IMR-90 (cell line): ENCODE results near the gene ACACA. TPM values are rescaled to one million over a fixed set of nuclear protein-coding genes. Genes with fewer than 3 reads are reported as not detected.
A peak's percentile ranks its signal among the peaks of the same experiment; 100 is the strongest.

Experiments used
- ATAC-seq: fragments of 200-7000 bp; cut with Tn5 transposase; 2 replicates; pipeline ENCODE4 v1.9.1; 2020; ENCODE audit warnings: low read depth, mild to moderate bottlenecking, moderate library complexity
- BruUV-seq: library from RNA; stranded (reverse); fragments of 400-500 nt; replicated peaks from 2 replicates; lab custom pipeline; 2021; lab: Mats Ljungman, UMichigan
- CTCF ChIA-PET: fragments of 300-600 bp; formaldehyde crosslinking; extraction: SDS; loops from one replicate; lab custom pipeline; 2021; ENCODE audit warnings: antibody characterized with exemption; lab: Yijun Ruan, JAX
- POLR2A ChIA-PET: fragments of 300-600 bp; sonication (Branson Sonifier 250); formaldehyde crosslinking; loops from one replicate; lab custom pipeline; 2022; ENCODE audit warnings: antibody characterized with exemption; ENCODE audit not compliant: unreplicated experiment; lab: Charles Lee
- DNase-seq: peaks from one replicate; pipeline ENCODE4 v3.0.0; 2013
- H2AFZ ChIP-seq: replicated peaks from 2 replicates; pipeline ENCODE3; 2013; ENCODE audit warnings: low read length, mild to moderate bottlenecking; ENCODE audit not compliant: poor library complexity
- H2AK5ac ChIP-seq: 2 replicates; pipeline ENCODE4 v1.6.1; 2013; ENCODE audit warnings: low read depth, low read length, inconsistent platforms
- H2AK9ac ChIP-seq: replicated peaks from 2 replicates; pipeline ENCODE3; 2013; ENCODE audit warnings: mild to moderate bottlenecking, low read depth, low read length, moderate library complexity; ENCODE audit not compliant: poor library complexity
- H2BK120ac ChIP-seq: 2 replicates; pipeline ENCODE4 v1.6.1; 2013; ENCODE audit warnings: low read depth, low read length, inconsistent platforms
- H2BK15ac ChIP-seq: 3 replicates; pipeline ENCODE4 v1.6.1; 2013; ENCODE audit warnings: low read depth, low read length, inconsistent platforms
- H2BK20ac ChIP-seq: 2 replicates; pipeline ENCODE4 v1.6.1; 2013; ENCODE audit warnings: low read depth, mild to moderate bottlenecking, inconsistent platforms, low read length, moderate library complexity
- H2BK5ac ChIP-seq: 2 replicates; pipeline ENCODE4 v1.6.1; 2013; ENCODE audit warnings: mild to moderate bottlenecking, low read depth, low read length, inconsistent platforms; ENCODE audit not compliant: poor library complexity, severe bottlenecking
- H3K14ac ChIP-seq: replicated peaks from 2 replicates; pipeline ENCODE4 v1.6.1; 2013; ENCODE audit warnings: low read depth, low read length, inconsistent platforms
- H3K18ac ChIP-seq: 2 replicates; pipeline ENCODE4 v1.6.1; 2013; ENCODE audit warnings: low read depth, low read length, control low read depth
- H3K23ac ChIP-seq: 2 replicates; pipeline ENCODE4 v1.6.1; 2013; ENCODE audit warnings: low read depth, low read length, inconsistent platforms
- H3K27ac ChIP-seq: 2 replicates; pipeline ENCODE4 v1.5.1; 2013; ENCODE audit warnings: mild to moderate bottlenecking, control low read depth, low read length; ENCODE audit not compliant: insufficient read depth
- H3K27me3 ChIP-seq: 2 replicates; pipeline ENCODE4 v1.6.1; 2013; ENCODE audit warnings: low read length; ENCODE audit not compliant: control insufficient read depth, insufficient read depth
- H3K36me3 ChIP-seq: 2 replicates; pipeline ENCODE4 v1.6.1; 2013; ENCODE audit warnings: low read length, mixed read lengths; ENCODE audit not compliant: control insufficient read depth, insufficient read depth
- H3K4ac ChIP-seq: 2 replicates; pipeline ENCODE4 v1.6.1; 2013; ENCODE audit warnings: low read depth, low read length, inconsistent platforms
- H3K4me1 ChIP-seq: 2 replicates; pipeline ENCODE4 v1.6.1; 2013; ENCODE audit warnings: low read length, mixed read lengths; ENCODE audit not compliant: control insufficient read depth, insufficient read depth
- H3K4me2 ChIP-seq: 2 replicates; pipeline ENCODE4 v1.6.1; 2013; ENCODE audit warnings: low read depth, mild to moderate bottlenecking, control low read depth, low read length, moderate library complexity
- H3K4me3 ChIP-seq: 2 replicates; pipeline ENCODE4 v1.5.1; 2013; ENCODE audit warnings: low read depth, mild to moderate bottlenecking, control low read depth, low read length, moderate library complexity; ENCODE audit not compliant: insufficient read depth
- H3K56ac ChIP-seq: 2 replicates; pipeline ENCODE4 v1.6.1; 2013; ENCODE audit warnings: low read length, inconsistent platforms; ENCODE audit not compliant: insufficient read depth; ENCODE audit errors: extremely low read depth
- H3K79me1 ChIP-seq, 2 experiments: 2 replicates each; pipeline ENCODE4 v1.6.1; 2013; ENCODE audit warnings: low read length in 2 of 2, inconsistent platforms in 1 of 2, low read depth in 1 of 2
- H3K9ac ChIP-seq: 2 replicates; pipeline ENCODE4 v1.6.1; 2013; ENCODE audit warnings: low read depth, low read length, control low read depth
- H3K9me1 ChIP-seq: 2 replicates; pipeline ENCODE4 v1.6.1; 2013; ENCODE audit warnings: low read length, inconsistent platforms; ENCODE audit not compliant: insufficient read depth
- H3K9me3 ChIP-seq: 2 replicates; pipeline ENCODE4 v1.6.1; 2013; ENCODE audit warnings: low read length; ENCODE audit not compliant: control insufficient read depth, insufficient read depth
- H4K20me1 ChIP-seq: 2 replicates; pipeline ENCODE4 v1.6.1; 2013; ENCODE audit warnings: low read length, inconsistent platforms; ENCODE audit not compliant: insufficient read depth
- H4K5ac ChIP-seq: 2 replicates; pipeline ENCODE4 v1.6.1; 2013; ENCODE audit warnings: mild to moderate bottlenecking, low read depth, low read length, control low read depth
- H4K8ac ChIP-seq, 2 experiments: 2 replicates each; pipeline ENCODE4 v1.6.1; 2013; ENCODE audit warnings: low read depth in 2 of 2, low read length in 2 of 2, control low read depth in 1 of 2, inconsistent platforms in 1 of 2
- H4K91ac ChIP-seq: 2 replicates; pipeline ENCODE4 v1.6.1; 2013; ENCODE audit warnings: low read depth, low read length, inconsistent platforms; ENCODE audit not compliant: insufficient read depth
- BHLHE40 ChIP-seq: fragments of 150-350 bp; IDR thresholded peaks from 2 replicates; pipeline ENCODE4 v1.6.1; 2016; ENCODE audit warnings: mild to moderate bottlenecking, low read depth, low read length
- CEBPB ChIP-seq: IDR thresholded peaks from 2 replicates; pipeline ENCODE4 v1.6.1; 2012; ENCODE audit warnings: low read depth, low read length, improper control_type of control experiment
- CTCF ChIP-seq: conservative IDR thresholded peaks from 2 replicates; pipeline ENCODE4 v1.5.1; 2012; ENCODE audit warnings: mild to moderate bottlenecking, low read depth, low read length, improper control_type of control experiment
- ELK1 ChIP-seq: fragments of 150-350 bp; IDR thresholded peaks from 2 replicates; pipeline ENCODE4 v1.6.1; 2016; ENCODE audit warnings: low read depth, mild to moderate bottlenecking, low read length, moderate library complexity, borderline replicate concordance
- MAFK ChIP-seq: IDR thresholded peaks from 2 replicates; pipeline ENCODE4 v1.6.1; 2012; ENCODE audit warnings: low read depth, low read length, improper control_type of control experiment
- MXI1 ChIP-seq: IDR thresholded peaks from 2 replicates; pipeline ENCODE4 v1.6.1; 2012; ENCODE audit warnings: low read depth, mild to moderate bottlenecking, low read length, moderate library complexity, borderline replicate concordance
- RAD21 ChIP-seq: IDR thresholded peaks from 2 replicates; pipeline ENCODE4 v1.6.1; 2012; ENCODE audit warnings: low read length, improper control_type of control experiment
- WGBS, 2 experiments: methylation state at CpG; one replicate each; pipeline versions ENCODE4 v1.1.5 to v1.1.7; 2013; ENCODE audit warnings: missing lambda C conversion rate in 2 of 2; ENCODE audit not compliant: insufficient read length in 1 of 2; ENCODE audit errors: extremely low coverage in 2 of 2; 5-methylcytosine and 5-hydroxymethylcytosine counted together
- dilution Hi-C: fragments of 300-500 bp; cut with HindIII; formaldehyde crosslinking; loops from one replicate; pipeline ENCODE4 v1.14.3; 2018; ENCODE audit warnings: low sequenced_read_pairs; ENCODE audit not compliant: unreplicated experiment
- in situ Hi-C: fragments of 300-500 bp; cut with MboI; formaldehyde crosslinking; loops from 3 replicates; pipeline ENCODE4 v1.14.3; 2019; ENCODE audit warnings: low sequenced_read_pairs, inconsistent platforms, mixed read lengths
- intact Hi-C: fragments of 100-400 bp; cut with micrococcal nuclease; formaldehyde crosslinking; loops from 2 replicates; pipeline ENCODE4 v1.10.0; 2022
- polyA plus RNA-seq, 3 experiments: library from polyadenylated mRNA; depleted of rRNA; stranded (reverse); fragments of >200 nt; gene quantifications; 2 replicates each; pipeline ENCODE4 v1.2.3, GENCODE V29; 2012; ENCODE audit warnings: low replicate concordance in 1 of 3
- total RNA-seq: library from RNA; depleted of rRNA; stranded (reverse); fragments of >200 nt; gene quantifications from 2 replicates; pipeline ENCODE4 v1.2.3, GENCODE V29; 2012

The ACACA gene
- total and polyA plus RNA-seq, 2 of the 4 experiments (the other 2 are of a cell fraction): 21.3 to 39.1 TPM

GRCh38 chr17:37082311-37082860, 324.2 kb downstream of the ACACA start:
- peaks cover 13% of the 10 kb centered on the region; the same call in 1 of the 2 replicates for H3K36me3 ChIP-seq
- CTCF ChIA-PET: no interaction called here
- H3K23ac ChIP-seq: no peak overlapping the region
- DNase-seq (no peak), ATAC-seq (no peak)
- dilution Hi-C loops (no loop called here), in situ Hi-C loops (no loop called here), intact Hi-C loops (no loop called here)
- no peak overlapping the region for H4K91ac ChIP-seq
- H3K27ac ChIP-seq: no peak overlapping the region
- TF ChIP-seq ELK1 (no peak), RAD21 (no peak), CEBPB (no peak), MXI1 (no peak), CTCF (0 out of 2 replicates have a peak, but pooled peaks have one; percentile 1), MAFK (no peak), BHLHE40 (no peak)
- no peak overlapping the region for H2BK5ac ChIP-seq
- no peak overlapping the region for H2BK15ac ChIP-seq
- H2AFZ ChIP-seq: no peak overlapping the region
- no peak overlapping the region for H3K56ac ChIP-seq
- H3K27me3 ChIP-seq: no peaks in the 10 kb centered on the region
- POLR2A ChIA-PET: interaction anchor here (0.6 kb wide), 1 partner anchor 153 kb away, joined by 4 read pairs; no protein-coding TSS in a partner anchor
- no peak overlapping the region for H3K18ac ChIP-seq
- no peaks in the 10 kb centered on the region for H3K79me1 ChIP-seq
- H4K8ac ChIP-seq: no peak overlapping the region
- H4K5ac ChIP-seq: no peak overlapping the region
- no peak overlapping the region for H3K14ac ChIP-seq
- H2BK120ac ChIP-seq: no peak overlapping the region
- H2BK20ac ChIP-seq: no peak overlapping the region
- no peaks in the 10 kb centered on the region for H3K4me1 ChIP-seq
- H4K20me1 ChIP-seq: peaks cover 3% of the 10 kb centered on the region; the same call in 1 of the 2 replicates
- H3K4me3 ChIP-seq: no peak overlapping the region
- H3K9me3 ChIP-seq: no peaks in the 10 kb centered on the region; the same call in 1 of the 2 replicates
- peaks cover 10% of the 10 kb centered on the region; the same call in 1 of the 2 replicates for H3K9me1 ChIP-seq
- no peak overlapping the region for H3K4me2 ChIP-seq
- H3K4ac ChIP-seq: no peak overlapping the region
- H2AK5ac ChIP-seq: no peak overlapping the region
- BruUV-seq: no TSS peak
- H2AK9ac ChIP-seq: no peak overlapping the region
- 74% methylated on average over 6 of the region's 8 CpGs; no CpG with 5 or more reads in 1 of the 2 experiments for WGBS, 2 experiments
- no peak overlapping the region for H3K9ac ChIP-seq
